Activated CD4-positive, alpha-beta T cell treated with anti-CD3 and anti-CD28 coated beads, Interleukin-2, amount 50 U/mL, for 1 hour (primary cell): ENCODE results near the gene ABLIM3.
A peak's percentile ranks its signal among the peaks of the same experiment; 100 is the strongest.

ENCODE experiments used
- DNase-seq: peaks from one replicate; pipeline ENCODE4 v3.0.0-alpha.2; 2020

ABLIM3 gene

DNA sequence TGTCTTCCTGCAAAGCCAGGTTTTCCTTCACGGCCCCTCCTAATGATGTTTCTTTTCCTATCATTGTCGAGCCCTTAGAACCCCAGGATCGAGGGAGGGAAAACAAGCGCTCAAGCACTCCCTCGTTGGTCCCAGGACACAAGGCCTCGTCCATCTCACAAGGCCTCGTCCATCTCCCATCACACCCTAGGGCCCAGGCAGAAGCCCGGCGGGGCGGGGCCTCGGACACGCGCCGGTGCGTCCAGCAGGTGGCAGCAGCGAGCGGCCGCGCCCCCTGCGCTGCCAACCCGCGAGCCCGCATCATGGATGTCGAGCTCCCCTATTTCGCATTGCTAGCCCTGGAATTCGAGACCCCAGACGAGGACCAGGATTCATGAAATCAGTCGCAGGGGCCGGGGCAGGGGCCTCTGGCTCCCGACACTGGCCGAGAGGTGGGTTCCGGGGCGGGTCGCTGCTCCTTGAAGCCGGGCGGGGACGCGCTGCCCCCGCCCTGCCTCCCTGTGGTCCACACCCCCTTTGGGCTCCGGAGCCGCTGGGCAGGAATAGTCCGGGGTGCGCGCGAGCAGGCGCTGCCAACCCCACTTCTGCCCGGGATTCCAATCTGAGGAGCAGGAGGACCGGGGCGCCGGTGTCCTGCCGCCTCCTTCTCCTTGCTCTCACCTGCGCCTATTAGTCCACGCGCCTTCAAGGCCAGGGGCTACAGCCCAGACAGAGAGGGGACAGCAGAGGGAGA, at the start of gene ABLIM3:
TSS of gene ABLIM3 (plus strand) at position 270 of the 733 bp plus-strand sequence. CDS start 603 bp downstream, outside the sequence.
- DNase-seq: peak; percentile 72

DNA sequence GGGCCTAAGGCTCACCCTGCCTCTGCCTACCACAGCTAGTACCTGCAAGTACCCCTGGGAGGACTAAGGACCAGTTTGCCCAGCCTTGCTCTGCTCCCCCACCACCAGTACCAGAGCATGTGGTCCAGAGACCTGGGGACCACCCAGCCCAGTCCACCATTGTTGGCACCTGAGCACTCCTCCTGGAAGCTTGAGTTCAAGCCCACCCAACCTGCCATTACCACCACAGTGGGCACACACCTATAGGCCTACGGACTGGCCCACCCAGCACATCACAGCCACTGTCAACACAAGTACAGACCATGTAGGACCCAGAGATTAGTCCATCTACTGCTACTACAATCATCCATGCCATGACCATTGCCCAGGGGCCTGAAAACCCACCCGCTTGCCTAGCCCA, 47.7 kb upstream of the ABLIM3 start:
- DNase-seq: no peak

DNA sequence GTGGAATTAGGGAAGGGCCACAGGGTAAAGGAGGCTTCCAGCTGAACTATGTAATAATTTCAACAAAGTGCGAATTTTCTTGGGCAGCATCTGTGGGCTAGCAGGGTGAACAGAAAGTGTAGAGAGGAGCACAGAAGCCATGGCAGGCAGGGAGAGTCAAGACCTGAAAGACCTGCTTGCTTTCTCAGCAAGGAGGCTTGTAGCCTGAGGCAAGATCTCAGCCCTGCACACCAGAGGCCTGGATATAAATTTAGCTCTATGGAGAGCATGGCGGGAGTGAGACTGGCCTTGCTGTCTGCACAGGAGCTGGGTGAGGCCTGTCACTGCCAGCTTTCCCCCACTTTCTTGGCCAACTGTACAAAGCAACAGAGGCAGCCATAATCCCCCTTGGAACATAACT, 46.3 kb upstream of the ABLIM3 start:
- no peak for DNase-seq

DNA sequence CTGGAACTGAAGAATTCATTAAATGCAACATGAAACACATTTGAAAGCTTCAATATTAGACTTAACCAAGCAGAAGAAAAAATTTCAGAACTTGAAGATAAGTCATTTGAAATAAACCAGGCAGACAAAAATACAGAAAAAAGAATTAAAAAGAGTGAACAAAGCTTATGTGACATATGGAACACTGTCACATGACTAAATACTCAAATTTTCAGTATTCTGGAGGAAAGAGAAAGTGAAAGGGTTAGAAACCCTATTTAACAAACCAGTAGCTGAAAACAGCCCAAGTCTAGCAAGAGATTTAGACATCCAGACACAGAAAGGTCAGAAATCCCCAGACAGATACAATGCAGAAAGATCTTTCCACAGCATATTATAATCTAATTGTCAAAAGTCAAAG, 41.4 kb upstream of the ABLIM3 start:
- no peak for DNase-seq

GRCh38 chr5:149100331-149100730, 41.0 kb upstream of the ABLIM3 start:
- DNase-seq: no peak

DNA sequence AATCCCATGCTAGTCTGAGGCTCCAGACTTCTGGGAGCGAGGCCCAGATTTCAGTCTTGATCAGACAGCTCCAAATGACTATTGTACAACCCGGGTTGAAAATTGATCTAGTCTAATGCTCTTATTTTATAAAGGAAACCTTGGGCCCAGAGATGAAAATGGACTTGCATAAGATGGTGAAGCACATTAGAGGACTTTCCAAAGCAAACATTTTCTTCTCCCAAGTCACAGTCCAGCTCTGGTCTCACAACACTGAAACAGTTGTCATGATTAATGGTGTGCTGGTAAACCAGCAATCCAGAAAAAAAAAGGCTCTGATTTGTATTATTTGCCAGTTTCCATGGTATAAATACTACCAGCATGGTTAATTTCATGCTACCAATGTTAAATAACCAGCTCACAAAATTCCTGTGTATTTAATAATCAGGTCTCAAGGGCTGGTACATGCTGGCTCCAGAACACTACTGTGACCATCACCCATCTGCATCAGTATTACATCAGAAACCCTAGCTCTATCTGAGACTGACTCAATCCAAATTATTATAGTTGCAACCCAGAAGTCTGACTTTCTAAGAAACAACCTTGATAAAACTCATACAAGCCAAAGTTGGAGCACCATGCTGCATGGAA, 32.5 kb upstream of the ABLIM3 start:
- DNase-seq: no peak

DNA sequence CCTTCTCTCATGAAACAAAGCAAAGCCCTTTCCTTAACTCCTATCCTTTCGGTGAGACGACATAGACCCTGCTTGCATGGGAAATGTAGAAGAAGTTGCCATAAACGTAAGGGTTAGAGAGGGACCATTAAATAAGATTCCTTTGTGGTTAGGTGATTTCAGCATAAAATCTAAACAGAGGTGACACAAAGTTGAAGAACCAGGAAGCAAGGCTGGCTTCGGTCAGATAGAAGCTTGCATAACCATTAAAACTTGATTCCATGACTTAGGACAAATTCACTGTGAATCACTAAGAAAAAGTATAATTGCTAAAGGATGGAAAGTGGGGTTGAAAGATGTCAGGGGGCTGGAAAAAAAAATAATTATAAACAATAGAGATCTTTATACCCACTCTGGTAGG, 30.9 kb upstream of the ABLIM3 start:
- no peak for DNase-seq

DNA sequence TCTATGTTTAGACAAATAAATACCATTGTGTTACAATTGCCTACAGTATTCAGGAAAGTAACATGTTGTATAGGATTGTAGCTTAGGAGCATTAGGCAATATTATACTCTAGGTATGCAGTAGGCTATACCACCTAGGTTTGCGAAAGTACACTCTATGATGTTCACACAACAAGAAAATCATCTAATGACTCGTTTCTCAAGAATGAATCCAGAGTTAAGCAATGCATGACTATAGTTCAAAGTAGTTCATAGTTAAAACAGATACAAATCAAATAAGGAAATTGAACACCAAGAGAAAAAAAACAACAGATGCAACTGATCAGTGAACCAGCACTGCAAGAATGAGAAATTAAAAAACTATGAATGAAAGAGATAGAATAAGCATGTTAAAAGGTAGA, 27.6 kb upstream of the ABLIM3 start:
- DNase-seq: no peak

GRCh38 chr5:149114403-149115312, 26.6 kb upstream of the ABLIM3 start:
- peak; percentile 28 for DNase-seq

- no peak for DNase-seq
Measured at GRCh38 chr5:149117970-149118369, 23.3 kb upstream of the ABLIM3 start.

DNA sequence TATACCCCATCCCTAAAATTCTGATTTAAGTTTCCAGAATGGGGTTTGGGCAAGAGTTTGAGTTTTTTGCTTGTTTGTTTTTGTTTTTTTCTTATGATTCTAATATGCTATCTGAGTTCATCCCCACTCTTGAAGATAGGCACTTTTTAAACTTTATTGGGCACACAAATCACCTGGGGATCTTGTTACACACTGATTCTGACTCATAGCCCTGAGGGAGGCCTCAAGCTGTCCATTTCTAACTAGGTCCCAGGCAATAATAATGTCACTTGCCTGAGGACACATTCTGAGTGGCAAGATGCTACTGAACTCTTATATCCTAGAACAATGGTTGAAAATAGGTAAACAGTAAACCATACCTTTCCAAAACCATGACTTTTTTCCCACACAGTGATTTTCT, 22.8 kb upstream of the ABLIM3 start:
- DNase-seq: no peak

- no peak for DNase-seq
Measured at GRCh38 chr5:149121145-149121544, 20.1 kb upstream of the ABLIM3 start.

DNA sequence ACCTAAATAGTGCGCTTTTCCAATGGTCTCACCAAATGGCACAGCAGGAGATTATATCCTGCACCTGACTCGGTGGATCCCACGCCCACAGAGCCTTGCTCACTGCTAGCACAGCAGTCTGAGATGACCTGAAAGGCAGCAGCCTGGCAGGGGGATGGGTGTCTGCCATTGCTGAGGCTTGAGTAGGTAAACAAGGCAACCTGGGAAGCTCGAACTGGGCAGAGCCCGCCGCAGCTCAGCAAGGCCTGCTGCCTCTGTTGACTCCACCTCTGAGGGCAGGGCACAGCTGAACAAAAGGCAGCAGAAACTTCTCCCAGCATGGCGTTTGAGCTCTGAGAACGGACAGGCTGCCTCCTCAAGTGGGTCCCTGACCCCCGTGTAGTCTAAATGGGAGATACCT, 18.1 kb upstream of the ABLIM3 start:
- DNase-seq: no peak

- no peak for DNase-seq
Measured at GRCh38 chr5:149125386-149125891, 15.9 kb upstream of the ABLIM3 start.

DNA sequence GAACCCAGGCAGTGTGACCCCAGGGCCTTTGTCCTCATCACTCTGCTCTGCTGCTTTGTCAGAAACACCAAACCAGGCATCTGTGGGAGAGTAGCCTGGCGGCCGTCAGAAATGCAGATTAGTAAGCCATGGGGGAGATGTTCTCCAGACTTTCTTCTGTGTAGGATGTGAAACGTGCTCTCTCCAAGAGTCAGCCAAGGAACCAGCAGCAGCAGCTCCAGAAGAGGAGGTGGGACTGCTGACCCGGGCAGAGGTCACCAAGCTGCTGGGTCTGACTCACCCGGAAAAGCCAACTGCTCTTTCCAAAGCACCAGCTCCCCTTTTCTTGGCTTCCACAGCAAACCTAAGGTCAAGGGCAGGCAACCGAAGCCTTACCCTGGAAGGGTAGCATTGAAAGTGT, 14.4 kb upstream of the ABLIM3 start:
- no peak for DNase-seq

- DNase-seq: no peak
Measured at GRCh38 chr5:149127394-149127955, 13.8 kb upstream of the ABLIM3 start.

DNA sequence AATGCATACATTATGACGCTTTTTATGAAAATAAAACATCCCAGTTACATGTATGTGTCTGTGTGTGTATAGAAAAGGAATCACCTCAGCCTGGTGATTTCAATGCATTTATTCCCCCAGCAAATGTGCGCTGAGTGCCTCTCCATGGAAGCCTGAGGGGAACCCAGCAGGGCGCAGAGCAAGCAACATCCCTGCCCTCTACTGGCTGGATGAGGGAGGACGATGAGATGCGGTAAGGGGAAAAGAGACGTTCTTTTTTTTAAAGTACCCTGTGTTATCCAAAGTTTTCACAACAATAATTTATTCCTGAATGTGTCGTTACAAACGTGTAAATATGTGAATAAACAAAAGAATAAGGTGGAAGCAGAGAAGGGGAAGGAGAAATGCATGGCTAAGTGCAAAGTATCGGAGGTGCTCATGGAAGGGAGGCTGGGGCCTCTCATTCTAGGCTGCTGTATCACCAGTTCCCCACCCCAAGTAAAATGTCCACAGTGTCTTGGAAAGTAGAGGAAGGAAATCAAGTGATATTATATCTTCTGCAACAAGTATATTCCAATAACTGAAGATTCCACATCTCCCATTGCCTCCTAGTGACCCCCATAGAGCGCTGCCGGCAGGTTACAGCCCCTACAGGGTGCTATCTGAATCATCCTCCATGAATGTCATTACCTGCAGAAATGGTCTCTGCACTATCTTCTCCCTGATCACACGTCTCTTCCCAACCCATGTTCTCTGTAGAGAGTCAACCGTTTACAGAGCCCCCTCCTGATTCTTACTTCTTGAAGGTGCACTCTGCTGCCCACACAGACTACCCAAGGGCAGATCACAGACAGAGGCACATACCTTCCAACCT, 13.0 kb upstream of the ABLIM3 start:
- DNase-seq: no peak

- no peak for DNase-seq
Measured at GRCh38 chr5:149129181-149129580, 12.1 kb upstream of the ABLIM3 start.

DNA sequence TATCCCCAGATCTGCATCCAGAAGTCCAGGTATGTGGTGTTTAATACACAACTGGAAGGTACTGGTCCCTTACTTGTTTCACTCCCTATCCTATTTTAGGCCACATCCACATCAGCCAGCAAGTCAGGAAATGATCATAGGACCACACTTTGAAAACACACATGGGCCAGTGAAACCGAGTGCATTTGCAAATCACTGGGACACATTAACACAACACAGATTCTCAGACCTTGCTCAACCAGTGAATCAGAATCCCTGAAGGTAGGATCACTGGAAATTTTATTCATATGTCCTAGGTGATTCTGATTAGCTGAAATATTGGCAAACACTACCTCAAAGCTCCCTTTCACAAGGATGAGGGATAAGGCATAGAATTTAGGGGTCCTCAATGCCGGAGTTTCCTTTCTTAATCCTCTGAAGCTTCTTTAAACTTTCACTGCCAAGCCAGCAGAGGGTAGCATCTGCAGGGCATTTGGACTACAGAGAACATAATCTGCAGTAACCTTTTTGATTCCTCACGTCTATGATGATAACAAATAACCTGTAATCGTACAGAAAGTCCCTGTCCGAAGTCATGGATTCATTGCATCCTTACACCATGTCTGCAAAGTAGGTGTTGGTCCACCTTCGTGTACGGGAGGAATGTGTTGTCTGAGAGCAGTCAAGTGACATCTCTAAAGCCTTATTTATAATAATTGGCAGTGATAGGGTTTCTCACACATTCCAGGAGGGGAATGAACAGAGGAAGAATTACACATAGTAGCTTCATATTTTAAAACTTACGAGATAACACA, 11.0 kb upstream of the ABLIM3 start:
- no peak for DNase-seq

- no peak for DNase-seq
Measured at GRCh38 chr5:149132474-149132873, 8.8 kb upstream of the ABLIM3 start.
